HG03045 (cell line): ENCODE measurements around the gene ERGIC1.
A peak's percentile ranks its signal among the peaks of the same experiment; 100 is the strongest.

Experiments
- ATAC-seq: cut with Tn5 transposase; IDR thresholded peaks from one replicate; pipeline ENCODE4 v1.9.1; 2021; ENCODE audit warnings: mild to moderate bottlenecking, moderate library complexity; ENCODE audit not compliant: unreplicated experiment

Gene ERGIC1

DNA sequence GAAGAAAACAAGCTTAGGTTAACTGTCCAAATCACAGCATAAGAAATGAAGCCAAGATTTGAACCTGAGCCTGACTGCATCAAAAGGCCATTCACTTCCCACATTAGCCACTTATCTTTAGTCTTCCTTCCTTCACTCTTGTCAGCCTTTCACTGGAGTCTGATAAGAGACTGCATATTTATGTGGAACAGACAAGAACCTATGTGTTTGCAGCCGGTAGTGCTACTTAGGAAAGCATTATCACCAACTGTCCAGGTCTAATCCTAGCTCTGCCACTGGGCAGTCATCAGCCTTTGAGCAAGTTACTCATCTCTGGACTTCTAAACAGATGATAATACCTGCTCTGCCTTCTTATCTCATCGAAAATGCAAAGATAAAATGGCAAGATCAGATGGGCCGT is 137.4 kb downstream of the ERGIC1 start:
- no peak for ATAC-seq

GRCh38 chr5:172972552-172972951 is 138.5 kb downstream of the ERGIC1 start:
- ATAC-seq: no peak

DNA sequence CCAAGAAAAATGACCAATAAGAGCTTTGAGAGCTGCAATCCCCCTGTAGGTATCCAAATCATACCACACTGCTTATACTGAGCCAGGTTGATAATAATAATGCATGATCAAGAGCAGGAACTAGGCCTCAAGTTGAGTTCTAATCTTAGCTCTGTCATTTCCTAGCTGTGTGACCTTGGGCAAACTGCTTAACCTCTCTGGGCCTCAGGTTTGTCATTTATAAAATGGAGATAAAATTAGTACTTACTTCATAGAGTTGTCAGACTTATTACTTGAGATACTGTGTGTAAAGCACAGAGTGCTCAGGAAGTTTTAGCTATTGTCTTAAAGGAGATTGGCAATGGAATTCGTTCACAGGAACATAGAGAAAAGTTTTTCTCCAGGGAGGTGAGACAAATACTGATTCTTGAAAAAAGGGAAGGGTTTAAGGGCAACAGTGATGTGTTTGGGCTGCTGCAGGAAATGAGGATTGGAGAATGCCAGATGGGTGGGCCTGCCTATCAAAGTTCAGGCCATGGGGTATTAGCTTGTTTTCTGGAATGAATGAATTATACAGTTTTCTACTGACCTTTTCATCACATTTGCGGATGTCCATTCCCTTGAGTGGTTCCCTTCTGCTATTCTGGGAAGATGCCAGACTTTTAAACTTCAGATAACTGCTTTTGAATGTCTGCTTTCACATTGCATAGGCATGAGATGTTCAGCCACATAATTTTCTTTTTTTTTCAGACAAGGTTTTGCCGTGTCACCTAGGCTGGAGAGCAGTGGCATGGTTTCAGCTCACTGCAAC is 139.3 kb downstream of the ERGIC1 start:
- ATAC-seq: no peak

- no peak for ATAC-seq
Measured at GRCh38 chr5:172973931-172974330, 139.9 kb downstream of the ERGIC1 start.

DNA sequence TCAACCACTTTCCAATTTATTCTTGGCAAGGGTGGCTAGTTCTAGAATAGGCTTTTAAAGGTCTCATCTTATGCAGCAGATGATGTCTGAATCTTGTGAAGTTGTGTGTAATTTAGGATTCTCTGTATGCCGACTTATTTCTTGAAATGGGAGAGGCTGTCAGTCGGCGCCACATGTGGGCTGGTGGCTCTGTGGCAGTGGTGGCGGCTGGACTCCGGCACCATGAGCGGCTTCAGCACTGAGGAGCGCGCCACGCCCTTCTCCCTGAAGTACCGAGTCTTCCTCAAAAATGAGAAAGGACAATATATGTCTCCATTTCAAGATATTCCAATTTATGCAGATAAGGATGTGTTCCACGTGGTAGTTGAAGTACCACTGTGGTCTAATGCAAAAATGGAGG is 141.2 kb downstream of the ERGIC1 start:
- no peak for ATAC-seq

- ATAC-seq: no peak
Measured at GRCh38 chr5:172979778-172980177, 145.7 kb downstream of the ERGIC1 start.

DNA sequence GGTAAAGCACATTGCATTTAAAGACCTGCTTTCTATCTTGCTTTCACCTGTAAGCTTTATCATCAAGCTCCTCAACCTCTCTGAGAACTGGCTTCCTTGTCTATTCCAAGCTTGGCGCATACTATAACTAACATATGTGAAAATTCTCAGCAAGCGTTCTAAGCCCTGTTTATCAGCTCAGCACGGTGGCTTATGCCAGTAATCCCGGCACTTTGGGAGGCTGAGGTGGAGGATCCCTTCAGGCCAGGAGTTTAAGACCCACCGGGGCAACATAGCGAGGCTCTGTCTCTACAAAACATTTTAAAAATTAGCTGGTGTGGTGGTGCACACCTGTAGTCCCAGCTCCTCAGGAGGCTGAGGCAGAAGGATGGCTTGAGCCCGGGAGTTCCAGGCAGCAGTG is 147.9 kb downstream of the ERGIC1 start:
- ATAC-seq: no peak

DNA sequence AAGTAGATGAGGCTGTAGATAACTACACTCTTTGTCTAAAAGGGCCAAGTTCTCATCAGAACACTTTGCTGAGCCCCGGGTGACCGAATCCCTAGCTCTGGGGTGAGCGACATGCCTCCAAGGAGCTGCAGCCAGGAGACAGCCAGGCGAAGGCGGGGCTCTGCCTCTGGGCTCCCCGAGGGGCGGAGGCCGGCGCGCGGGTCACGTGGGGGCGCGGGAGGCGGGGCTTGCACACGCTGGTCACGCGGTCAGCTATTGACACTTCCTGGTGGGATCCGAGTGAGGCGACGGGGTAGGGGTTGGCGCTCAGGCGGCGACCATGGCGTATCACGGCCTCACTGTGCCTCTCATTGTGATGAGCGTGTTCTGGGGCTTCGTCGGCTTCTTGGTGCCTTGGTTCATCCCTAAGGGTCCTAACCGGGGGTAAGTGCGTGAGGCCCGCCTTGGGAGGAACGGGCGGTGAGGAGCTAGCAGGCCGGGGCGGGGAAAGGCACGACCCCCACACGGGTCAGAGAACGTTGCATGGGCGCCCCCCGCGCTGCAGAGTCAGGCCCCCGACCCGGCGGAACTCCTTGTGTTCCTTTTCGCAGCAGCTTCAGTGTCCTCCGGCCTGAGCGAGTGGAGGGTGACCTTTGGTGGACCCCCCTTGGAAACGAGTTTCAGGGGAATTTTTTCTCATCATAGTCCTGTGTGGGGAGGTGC is 149.6 kb downstream of the ERGIC1 start, which contains the start of gene ATP6V0E1:
Gene ATP6V0E1 (plus strand): TSS at position 230 of the 702 bp plus-strand sequence. CDS start 90 bp downstream, at position 320.
- peak; percentile 91 for ATAC-seq

GRCh38 chr5:172984244-172984953 is 150.3 kb downstream of the ERGIC1 start:
- peak; percentile 57 for ATAC-seq

DNA sequence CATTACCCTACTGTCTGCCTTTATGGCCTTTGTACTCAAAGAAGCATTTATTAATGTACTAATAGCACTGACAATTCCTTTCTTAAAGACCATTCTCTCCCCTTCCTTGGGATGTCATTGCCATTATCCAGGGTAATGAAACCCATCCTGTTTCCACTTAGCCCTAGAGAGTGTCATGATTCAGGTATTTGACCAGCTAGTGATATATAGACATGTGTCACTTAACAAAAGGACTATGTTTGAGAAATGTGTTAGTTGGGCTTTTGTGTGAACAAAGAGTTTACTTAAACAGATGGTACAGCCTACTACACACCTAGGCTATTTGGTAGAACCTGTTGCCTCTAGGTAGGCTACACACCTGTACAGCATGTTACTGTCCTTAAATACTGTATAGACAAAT is 151.5 kb downstream of the ERGIC1 start:
- ATAC-seq: no peak

DNA sequence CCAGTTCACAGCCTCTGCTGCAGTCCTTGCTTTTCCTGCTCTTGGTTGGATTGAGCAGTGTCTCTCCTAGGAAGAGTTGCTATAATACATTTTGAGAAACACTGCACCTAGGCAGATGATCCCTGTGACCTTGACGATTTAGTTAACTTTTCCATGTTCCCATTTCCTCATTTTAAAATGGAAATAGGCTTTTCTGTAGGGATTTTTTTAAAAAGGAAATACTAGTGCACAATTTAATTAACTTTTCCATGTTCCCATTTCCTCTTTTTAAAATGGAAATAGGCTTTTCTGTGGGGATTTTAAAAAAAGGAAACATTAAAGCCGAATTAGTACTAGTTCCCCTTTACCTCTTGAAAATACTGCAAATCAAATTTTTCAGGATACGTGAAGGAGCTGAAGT is 154.2 kb downstream of the ERGIC1 start:
- ATAC-seq: no peak

DNA sequence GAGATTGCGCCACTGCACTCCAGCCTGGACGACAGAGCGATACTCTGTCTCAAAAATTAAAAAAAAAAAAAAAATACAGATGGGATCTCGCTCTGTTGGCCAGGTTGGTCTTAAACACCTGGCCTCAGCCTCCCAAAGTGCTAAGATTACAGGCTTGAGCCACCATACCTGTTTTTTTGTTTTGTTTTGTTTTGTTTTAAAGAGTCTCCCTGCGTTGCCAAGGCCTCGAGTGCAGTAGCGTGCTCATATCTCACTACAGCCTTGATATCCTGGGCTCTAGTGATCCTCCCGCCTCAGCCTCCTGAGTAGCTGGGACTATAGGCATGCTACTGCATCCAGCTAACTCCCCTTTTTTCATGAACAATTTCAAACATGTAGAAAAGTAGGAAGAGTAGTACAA is 156.7 kb downstream of the ERGIC1 start:
- no peak for ATAC-seq

DNA sequence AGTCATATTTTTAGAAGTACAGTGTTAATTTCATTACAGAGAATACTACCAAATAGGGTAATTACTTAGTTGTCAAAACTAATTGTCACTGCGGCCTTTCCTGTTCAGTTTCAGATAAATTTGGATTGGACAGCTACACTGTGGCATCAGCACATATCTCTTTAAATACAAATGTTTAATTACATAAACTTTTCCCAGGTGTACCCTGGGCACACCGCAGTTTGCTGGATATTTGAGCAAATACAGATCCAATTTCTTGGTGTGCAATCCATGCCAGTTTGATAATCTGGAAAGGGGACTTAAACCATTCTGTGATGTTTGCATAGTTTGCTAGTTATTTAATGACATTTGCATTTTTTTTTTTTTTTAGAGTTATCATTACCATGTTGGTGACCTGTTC is 160.4 kb downstream of the ERGIC1 start:
- no peak for ATAC-seq

- ATAC-seq: no peak
Measured at GRCh38 chr5:172999372-172999973, 165.4 kb downstream of the ERGIC1 start.

GRCh38 chr5:172999974-173000373 is 165.9 kb downstream of the ERGIC1 start:
- no peak for ATAC-seq

DNA sequence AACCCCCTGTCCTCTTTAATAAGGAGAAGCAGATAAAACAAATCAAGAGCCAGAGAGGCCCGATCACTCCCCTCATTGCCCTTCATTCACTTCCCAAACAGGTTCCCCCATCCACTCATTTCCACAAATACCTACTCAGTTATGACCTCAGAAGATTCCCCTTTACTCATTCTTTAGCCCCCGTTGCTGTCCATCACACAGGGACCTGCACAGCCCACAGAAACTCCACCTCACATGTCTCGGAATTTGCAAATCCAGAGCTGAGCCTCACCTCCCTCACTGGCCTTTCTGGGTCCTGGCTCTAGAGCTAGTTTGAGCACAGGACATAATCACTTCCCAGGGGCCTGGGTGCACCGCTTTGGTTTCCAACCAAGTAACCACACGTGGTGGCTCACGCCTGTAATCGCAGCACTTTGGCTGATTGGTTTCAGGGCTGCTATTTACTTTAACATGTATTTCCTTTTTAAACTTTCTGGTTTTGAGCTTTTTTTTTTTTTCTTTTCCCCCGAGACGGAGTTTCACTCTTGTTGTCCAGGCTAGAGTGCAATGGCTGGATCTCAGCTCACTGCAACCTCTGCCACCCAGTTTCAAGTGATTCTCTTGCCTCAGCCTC is 167.3 kb downstream of the ERGIC1 start:
- ATAC-seq: peak; percentile 58
